DOHH2 (cell line): ENCODE data around the gene TMEM252.

Experiments used
- H3F3A ChIP-seq: fragments of 200-600 bp; sonication (generic), shearing (Covaris generic); 2 replicates; pipeline ENCODE4 v1.6.0; 2016; ENCODE audit warnings: antibody characterized with exemption, mild to moderate bottlenecking; ENCODE audit not compliant: control insufficient read depth, insufficient read depth
- H3K27ac ChIP-seq: fragments of 200-600 bp; sonication (generic); 2 replicates; pipeline ENCODE4 v1.5.1; 2014; ENCODE audit warnings: low read depth, mild to moderate bottlenecking, low read length, moderate library complexity
- H3K27me3 ChIP-seq: fragments of 200-600 bp; sonication (generic); 2 replicates; pipeline ENCODE4 v1.6.1; 2014; ENCODE audit warnings: mild to moderate bottlenecking, low read length, mixed read lengths; ENCODE audit not compliant: control insufficient read depth
- H3K36me3 ChIP-seq: fragments of 200-600 bp; sonication (generic); 2 replicates; pipeline ENCODE4 v1.6.1; 2014; ENCODE audit warnings: mild to moderate bottlenecking, low read length, moderate library complexity, mixed read lengths; ENCODE audit not compliant: control insufficient read depth
- H3K4me1 ChIP-seq: fragments of 200-600 bp; sonication (generic); 2 replicates; pipeline ENCODE4 v1.6.1; 2014; ENCODE audit warnings: mild to moderate bottlenecking, low read length, mixed read lengths; ENCODE audit not compliant: control insufficient read depth
- H3K4me2 ChIP-seq: fragments of 200-600 bp; sonication (generic); 2 replicates; pipeline ENCODE4 v1.6.0; 2014; ENCODE audit warnings: mild to moderate bottlenecking, low read length, moderate library complexity
- H3K4me3 ChIP-seq: fragments of 200-600 bp; sonication (generic); 2 replicates; pipeline ENCODE4 v1.5.1; 2014; ENCODE audit warnings: mild to moderate bottlenecking, low read length, mixed read lengths
- H3K79me2 ChIP-seq: fragments of 200-600 bp; sonication (generic); 2 replicates; pipeline ENCODE4 v1.6.1; 2014; ENCODE audit warnings: mild to moderate bottlenecking, low read length, mixed read lengths; ENCODE audit not compliant: control insufficient read depth
- H3K9me2 ChIP-seq: fragments of 200-600 bp; sonication (generic); replicated peaks from 2 replicates; pipeline ENCODE4 v1.6.1; 2014; ENCODE audit warnings: mild to moderate bottlenecking, low read length, mixed read lengths; ENCODE audit not compliant: control insufficient read depth
- H3K9me3 ChIP-seq: fragments of 200-600 bp; sonication (generic); 2 replicates; pipeline ENCODE4 v1.6.1; 2014; ENCODE audit warnings: antibody characterized with exemption, low read length, mixed read lengths; ENCODE audit not compliant: control insufficient read depth, insufficient read depth
- H4K20me1 ChIP-seq: fragments of 200-600 bp; sonication (generic); 2 replicates; pipeline ENCODE4 v1.6.0; 2014; ENCODE audit warnings: low read depth, mild to moderate bottlenecking, antibody characterized with exemption, low read length, moderate library complexity; ENCODE audit not compliant: control insufficient read depth, insufficient read depth
- EZH2phosphoT487 ChIP-seq: fragments of 200-600 bp; sonication (generic); IDR thresholded peaks from 2 replicates; pipeline ENCODE4 v1.6.1; 2017; ENCODE audit warnings: borderline replicate concordance, mild to moderate bottlenecking, antibody characterized with exemption, low read length, moderate library complexity, mixed read lengths
- TF ChIP-seq, protein P1 (sequence below): fragments of 200-600 bp; sonication (generic); IDR thresholded peaks from one replicate; pipeline ENCODE4 v1.5.1; 2014; ENCODE audit warnings: antibody characterized with exemption, mild to moderate bottlenecking, low read depth, low read length; ENCODE audit not compliant: poor library complexity, severe bottlenecking

Gene TMEM252

DNA sequence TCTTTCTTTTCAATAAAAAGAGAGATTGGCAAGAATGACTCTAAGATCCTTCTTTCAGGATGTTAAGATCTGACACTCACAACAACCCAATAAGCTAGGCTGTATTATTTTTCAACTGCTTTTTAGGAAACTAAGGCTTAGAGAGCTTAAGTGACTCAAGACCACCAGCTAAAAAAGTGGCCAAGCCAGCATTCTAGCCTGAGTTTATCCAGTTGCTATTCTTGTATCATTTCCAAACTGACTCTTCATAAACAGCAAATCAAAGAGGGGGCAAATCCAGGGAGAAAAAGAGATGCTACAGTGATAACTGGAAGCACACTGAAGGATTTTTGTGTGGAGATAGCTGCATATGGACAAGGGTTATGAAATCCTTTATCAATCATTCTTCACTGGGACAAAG, 47.1 kb downstream of the TMEM252 start:
- Histone ChIP-seq H3K4me1 (no peaks in the 10 kb centered on the region), H3K9me3 (no peaks in the 10 kb centered on the region), H3K4me2 (no peak overlapping the region), H4K20me1 (peaks cover 3% of the 10 kb centered on the region; the same call in 1 of the 2 replicates), H3K79me2 (no peaks in the 10 kb centered on the region), H3K27ac (no peak overlapping the region), H3K27me3 (peaks cover 12% of the 10 kb centered on the region), H3K9me2 (no peaks in the 10 kb centered on the region), H3F3A (no peaks in the 10 kb centered on the region), H3K4me3 (no peak overlapping the region), H3K36me3 (no peaks in the 10 kb centered on the region)
- no peak for TF ChIP-seq EZH2phosphoT487
- TF ChIP-seq, protein P1, sequence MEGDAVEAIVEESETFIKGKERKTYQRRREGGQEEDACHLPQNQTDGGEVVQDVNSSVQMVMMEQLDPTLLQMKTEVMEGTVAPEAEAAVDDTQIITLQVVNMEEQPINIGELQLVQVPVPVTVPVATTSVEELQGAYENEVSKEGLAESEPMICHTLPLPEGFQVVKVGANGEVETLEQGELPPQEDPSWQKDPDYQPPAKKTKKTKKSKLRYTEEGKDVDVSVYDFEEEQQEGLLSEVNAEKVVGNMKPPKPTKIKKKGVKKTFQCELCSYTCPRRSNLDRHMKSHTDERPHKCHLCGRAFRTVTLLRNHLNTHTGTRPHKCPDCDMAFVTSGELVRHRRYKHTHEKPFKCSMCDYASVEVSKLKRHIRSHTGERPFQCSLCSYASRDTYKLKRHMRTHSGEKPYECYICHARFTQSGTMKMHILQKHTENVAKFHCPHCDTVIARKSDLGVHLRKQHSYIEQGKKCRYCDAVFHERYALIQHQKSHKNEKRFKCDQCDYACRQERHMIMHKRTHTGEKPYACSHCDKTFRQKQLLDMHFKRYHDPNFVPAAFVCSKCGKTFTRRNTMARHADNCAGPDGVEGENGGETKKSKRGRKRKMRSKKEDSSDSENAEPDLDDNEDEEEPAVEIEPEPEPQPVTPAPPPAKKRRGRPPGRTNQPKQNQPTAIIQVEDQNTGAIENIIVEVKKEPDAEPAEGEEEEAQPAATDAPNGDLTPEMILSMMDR = no peak

DNA sequence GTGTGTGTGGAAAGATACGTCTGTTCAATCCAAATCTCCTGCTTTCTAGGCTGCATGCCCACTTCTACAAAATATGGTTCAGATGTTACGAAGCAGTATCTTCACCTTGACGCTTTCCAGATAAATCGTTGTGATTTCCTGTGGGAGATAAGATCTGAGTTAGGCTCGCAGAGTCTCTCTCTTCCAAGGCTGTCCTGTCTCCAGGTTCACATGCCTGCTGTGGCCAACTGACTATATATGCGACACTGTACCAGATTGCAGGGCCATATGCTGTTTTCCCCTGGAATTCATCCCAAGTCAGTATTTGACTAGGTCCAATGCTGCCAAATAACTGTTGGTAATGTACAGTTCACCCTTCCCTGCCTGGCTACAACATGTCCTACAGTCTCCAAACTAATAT, 47.9 kb downstream of the TMEM252 start:
- no peaks in the 10 kb centered on the region for H3F3A ChIP-seq
- no peak overlapping the region for H3K4me3 ChIP-seq
- no peaks in the 10 kb centered on the region for H3K9me3 ChIP-seq
- H3K9me2 ChIP-seq = no peaks in the 10 kb centered on the region
- no peaks in the 10 kb centered on the region for H3K4me1 ChIP-seq
- peaks cover 12% of the 10 kb centered on the region for H3K27me3 ChIP-seq
- H4K20me1 ChIP-seq = peaks cover 3% of the 10 kb centered on the region; the same call in 1 of the 2 replicates
- H3K79me2 ChIP-seq = no peaks in the 10 kb centered on the region
- no peak overlapping the region for H3K4me2 ChIP-seq
- no peaks in the 10 kb centered on the region for H3K36me3 ChIP-seq
- no peak overlapping the region for H3K27ac ChIP-seq
- TF ChIP-seq, protein P1 = no peak
- no peak for TF ChIP-seq EZH2phosphoT487

DNA sequence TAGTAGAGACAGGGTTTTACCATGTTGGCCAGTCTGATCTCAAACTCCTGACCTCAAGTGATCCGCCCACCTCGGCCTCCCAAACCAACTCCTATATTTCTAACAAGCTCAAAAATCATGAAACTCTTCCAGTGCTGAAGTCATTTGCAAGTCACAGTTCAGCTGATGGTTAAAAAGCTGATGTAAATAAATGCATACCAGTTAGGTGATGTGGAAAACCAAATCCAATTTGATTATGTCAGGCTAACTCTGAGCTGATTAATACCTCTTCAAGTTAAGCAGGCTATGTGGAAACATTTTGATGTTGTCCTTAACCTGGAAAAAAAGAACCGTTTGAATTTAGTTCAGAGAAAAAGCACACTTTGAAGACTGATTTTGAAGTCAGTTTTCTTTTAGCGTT, 51.0 kb downstream of the TMEM252 start:
- Histone ChIP-seq H3K4me2 (no peak overlapping the region), H3K36me3 (no peaks in the 10 kb centered on the region), H3K27me3 (no peaks in the 10 kb centered on the region; the same call in 1 of the 2 replicates), H3F3A (no peaks in the 10 kb centered on the region), H3K4me1 (no peaks in the 10 kb centered on the region), H3K27ac (no peak overlapping the region), H3K9me3 (no peaks in the 10 kb centered on the region; the same call in 1 of the 2 replicates), H3K9me2 (no peaks in the 10 kb centered on the region), H4K20me1 (0 out of 2 replicates have a peak, but pooled peaks cover under 1% of the 10 kb centered on the region), H3K4me3 (no peak overlapping the region), H3K79me2 (no peaks in the 10 kb centered on the region)
- TF ChIP-seq, protein P1 = no peak
- TF ChIP-seq EZH2phosphoT487 = no peak
